Activated T-helper 1 cell treated with Interleukin-2 at 50 U/mL for 16 hours (primary cell): ENCODE measurements around the gene FAM210B.
"Not testable (repeated sequence)": the region's sequence is repeated elsewhere in the genome, so short reads cannot be mapped to it uniquely, and the experiment has no call there.

ENCODE experiments used
- DNase-seq: peaks from one replicate; pipeline ENCODE4 v3.0.0-alpha.2; 2020; ENCODE audit warnings: low read depth

FAM210B gene

GRCh38 chr20:56358600-56359211 is at the start of gene FAM210B:
Gene FAM210B, plus strand, starts transcription at chr20:56358974. Its CDS starts 32 bp downstream, at chr20:56359006.
- DNase-seq, result peak; percentile 80

- no peak for DNase-seq
These were observed 42.7 kb upstream of the FAM210B start for GRCh38 chr20:56316051-56316450.

- DNase-seq, result no peak
These were observed 42.3 kb upstream of the FAM210B start for GRCh38 chr20:56316483-56316882.

- no peak for DNase-seq
These were observed 36.1 kb upstream of the FAM210B start for GRCh38 chr20:56322681-56323080.

GRCh38 chr20:56323206-56323605 is 35.6 kb upstream of the FAM210B start:
- no peak for DNase-seq

GRCh38 chr20:56323656-56324055 is 35.1 kb upstream of the FAM210B start:
- no peak for DNase-seq

GRCh38 chr20:56324806-56325205 is 34.0 kb upstream of the FAM210B start:
- DNase-seq, result no peak

- DNase-seq, result no peak
These were observed 29.9 kb upstream of the FAM210B start for GRCh38 chr20:56328861-56329260.

- not testable (repeated sequence) for DNase-seq
These were observed 22.1 kb upstream of the FAM210B start for GRCh38 chr20:56336709-56337108.

GRCh38 chr20:56342783-56343182 is 16.0 kb upstream of the FAM210B start:
- DNase-seq, result no peak

GRCh38 chr20:56343861-56344381 is 14.9 kb upstream of the FAM210B start:
- DNase-seq, result peak; percentile 7

- no peak for DNase-seq
These were observed 12.9 kb upstream of the FAM210B start for GRCh38 chr20:56345911-56346310.

GRCh38 chr20:56347628-56348304 is 11.0 kb upstream of the FAM210B start:
- no peak for DNase-seq

GRCh38 chr20:56348305-56348693 is 10.5 kb upstream of the FAM210B start:
- no peak for DNase-seq

- DNase-seq, result no peak
These were observed 10.0 kb upstream of the FAM210B start for GRCh38 chr20:56348746-56349145.

GRCh38 chr20:56350842-56351241 is 7.9 kb upstream of the FAM210B start:
- DNase-seq, result no peak

GRCh38 chr20:56352345-56353055 is 6.3 kb upstream of the FAM210B start:
- DNase-seq, result no peak

- no peak for DNase-seq
These were observed 5.4 kb upstream of the FAM210B start for GRCh38 chr20:56353356-56353755.

GRCh38 chr20:56358070-56358469 is 704 bp upstream of the FAM210B start:
- DNase-seq, result no peak

GRCh38 chr20:56359212-56360132 is 698 bp downstream of the FAM210B start:
- no peak for DNase-seq

- DNase-seq, result no peak
These were observed 1.5 kb downstream of the FAM210B start for GRCh38 chr20:56360133-56360907.
